Subcutaneous adipose tissue (tissue), 4 donors: ENCODE results near the gene DIAPH3. TPM values are rescaled to one million over a fixed set of nuclear protein-coding genes. Genes with fewer than 3 reads are reported as not detected.

Experiments used
- CTCF ChIP-seq: fragments of 450-650 bp; IDR thresholded peaks from one replicate; pipeline ENCODE4 v1.5.1; 2016; ENCODE audit warnings: low read depth, mild to moderate bottlenecking, control low read depth, antibody characterized with exemption, moderate library complexity
- total RNA-seq, 4 donors: library from RNA; depleted of rRNA; stranded (reverse); fragments of >200 nt; gene quantifications; one replicate each; pipeline ENCODE4 v1.1.0, GENCODE V29; 2016

DIAPH3 gene
- total RNA-seq, 4 donors from 2014 or later, result 0.38 to 1.5 (median 0.66) TPM; not detected in 1

DNA sequence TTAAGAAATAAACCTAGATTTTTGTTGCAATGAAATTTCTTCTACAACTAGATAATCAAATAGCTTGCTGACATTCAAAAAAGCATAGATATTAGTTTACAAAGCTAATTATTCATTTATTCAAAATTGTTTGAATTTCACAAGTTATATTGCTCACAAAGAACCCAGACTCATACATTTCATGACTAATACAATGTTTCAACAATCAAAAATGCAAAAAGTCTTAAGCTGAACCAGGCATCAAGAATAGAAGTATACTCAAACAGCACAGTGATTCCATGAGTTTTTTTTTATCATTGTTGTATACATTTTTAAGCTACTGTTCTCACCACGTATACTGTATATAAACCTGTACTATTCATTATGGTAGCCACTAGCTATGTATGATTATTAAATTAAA, 51.0 kb downstream of the DIAPH3 start:
- TF ChIP-seq CTCF, result no peak

DNA sequence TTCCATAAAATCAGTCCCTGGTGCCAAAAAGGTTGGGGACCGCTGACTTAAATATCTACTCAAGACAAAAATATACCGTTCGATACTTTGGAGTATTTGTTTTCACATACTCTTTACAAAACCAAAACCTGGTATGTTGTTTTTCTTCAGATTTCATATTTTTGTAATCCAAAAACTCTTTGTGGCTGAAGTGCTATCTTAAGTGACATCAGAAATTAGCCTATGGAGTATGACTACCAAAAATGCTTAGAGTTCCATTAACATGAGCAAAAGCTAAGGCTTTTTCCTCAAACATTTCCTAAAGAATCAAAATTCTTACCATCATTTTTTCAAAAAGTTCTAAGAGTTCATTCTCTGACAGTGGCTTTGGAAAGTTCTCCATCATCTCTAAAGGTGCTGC, 52.0 kb downstream of the DIAPH3 start:
- no peak for TF ChIP-seq CTCF

DNA sequence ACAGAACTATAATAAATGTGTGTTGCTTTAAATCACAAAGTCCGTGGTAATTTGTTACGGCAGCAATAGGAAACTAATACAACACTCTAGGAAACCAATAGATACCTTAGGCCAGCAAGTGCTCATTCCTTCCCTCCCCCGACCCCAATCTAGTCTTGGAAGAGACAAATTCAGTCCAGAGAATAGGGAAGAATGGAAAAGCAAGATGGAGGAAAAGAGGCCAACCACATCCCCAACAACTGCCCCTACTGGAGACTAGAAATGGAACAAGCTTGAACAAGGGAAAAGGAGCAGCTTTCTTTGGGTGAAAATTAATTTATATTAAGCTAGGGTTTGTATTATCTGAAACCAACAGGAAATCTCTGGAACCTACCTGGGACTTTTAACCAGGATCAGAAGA, 54.4 kb downstream of the DIAPH3 start:
- no peak for TF ChIP-seq CTCF

DNA sequence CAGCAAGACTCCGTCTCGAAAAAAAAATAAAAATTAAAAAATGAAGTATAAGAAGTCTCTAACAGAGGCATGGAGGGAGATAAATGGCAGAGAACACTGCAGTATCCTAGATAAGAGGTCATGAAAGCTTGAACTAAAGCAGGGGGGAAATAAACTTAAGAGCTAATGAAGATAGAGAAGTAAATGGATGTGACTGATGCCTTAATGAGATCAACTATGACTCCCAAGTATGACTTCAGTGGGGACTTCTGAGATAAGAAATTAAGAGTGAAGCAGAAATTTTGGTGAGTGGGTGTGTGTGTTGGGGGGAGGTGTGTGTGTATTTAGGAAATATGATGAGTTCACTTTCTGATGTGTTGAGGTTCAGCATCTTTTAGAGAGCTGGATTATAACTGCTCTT, 55.1 kb downstream of the DIAPH3 start:
- no peak for TF ChIP-seq CTCF

DNA sequence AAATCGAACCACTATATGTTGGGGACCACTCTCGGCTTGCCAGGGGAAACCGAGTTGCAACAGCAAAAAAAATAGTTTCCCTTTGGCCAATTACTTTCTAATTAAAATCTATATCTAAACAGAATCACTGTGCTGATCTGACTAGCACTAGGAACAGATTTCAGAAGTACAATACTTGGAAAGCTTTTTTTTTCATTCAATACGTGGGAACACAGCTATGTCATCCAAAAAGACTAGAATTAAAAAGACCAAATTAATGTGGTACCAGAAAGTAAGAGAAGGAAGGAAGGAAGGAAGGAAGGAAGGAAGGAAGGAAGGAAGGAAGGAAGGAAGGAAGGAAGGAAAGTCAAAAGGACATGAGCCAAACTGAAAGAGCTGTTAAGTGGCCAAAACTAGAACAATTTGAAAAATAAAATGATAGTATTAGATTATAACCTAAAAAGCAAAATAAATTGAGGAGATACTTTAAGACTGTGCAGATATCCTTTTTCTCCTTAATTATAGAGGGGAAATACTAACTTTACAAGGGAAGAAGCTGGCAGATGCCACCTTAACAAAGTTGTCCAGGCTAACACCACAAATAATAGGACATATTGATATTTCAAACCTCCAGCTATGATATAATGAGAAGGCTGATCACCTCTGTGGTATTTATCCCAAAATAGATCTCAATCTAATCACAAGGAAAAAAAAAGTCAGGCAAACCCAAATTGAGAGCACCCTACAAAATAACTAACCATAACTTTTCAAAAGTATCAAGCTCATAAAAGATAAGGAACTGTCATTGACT, 63.9 kb downstream of the DIAPH3 start:
- no peak for TF ChIP-seq CTCF

DNA sequence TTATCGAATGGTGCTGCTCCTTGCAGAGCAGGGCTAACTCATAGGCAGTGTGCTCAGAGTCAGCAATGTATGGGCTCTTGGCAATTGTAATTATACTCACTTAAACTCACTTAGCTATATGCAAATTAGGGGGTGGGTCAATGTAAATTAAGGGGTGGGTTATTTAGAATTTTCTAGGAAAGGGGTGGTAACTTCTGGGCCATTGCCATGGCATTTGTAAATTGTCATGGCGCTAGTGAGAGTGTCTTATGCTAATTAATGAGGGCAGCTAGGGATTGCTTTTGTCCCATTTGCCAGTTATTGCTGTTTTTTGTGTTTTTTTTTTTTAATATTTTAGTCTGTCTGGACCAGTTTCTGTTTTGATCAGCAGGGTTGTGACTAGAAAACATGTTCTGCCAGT, 68.4 kb downstream of the DIAPH3 start:
- no peak for TF ChIP-seq CTCF

GRCh38 chr13:60094385-60095088, 69.2 kb downstream of the DIAPH3 start:
- no peak for TF ChIP-seq CTCF
